Liver (tissue), 9 donors: ENCODE data around the gene CAPRIN2. TPM values are rescaled to one million over a fixed set of nuclear protein-coding genes. Genes with fewer than 3 reads are reported as not detected.

Source experiments
- DNase-seq: peaks from one replicate; pipeline ENCODE4 v3.0.0-alpha.2; 2017; ENCODE audit warnings: low spot score
- H3K27ac ChIP-seq, 2 donors: one replicate each; pipeline ENCODE4 v1.7.0; 2013; ENCODE audit warnings: inconsistent platforms in 2 of 2, low read length in 2 of 2, control low read depth in 1 of 2, low read depth in 1 of 2, mild to moderate bottlenecking in 1 of 2
- H3K27me3 ChIP-seq, 4 donors: one replicate each; pipeline versions ENCODE4 v1.6.1 to v1.7.0; 2013; ENCODE audit warnings: low read length in 3 of 4, inconsistent platforms in 1 of 4, mild to moderate bottlenecking in 1 of 4, moderate library complexity in 1 of 4; ENCODE audit not compliant: control insufficient read depth in 4 of 4, insufficient read depth in 4 of 4
- H3K36me3 ChIP-seq, 4 donors: one replicate each; pipeline versions ENCODE4 v1.6.1 to v1.7.0; 2013; ENCODE audit warnings: low read length in 3 of 4, mild to moderate bottlenecking in 3 of 4, low read depth in 1 of 4, moderate library complexity in 1 of 4; ENCODE audit not compliant: control insufficient read depth in 4 of 4, insufficient read depth in 3 of 4
- H3K4me1 ChIP-seq, 4 donors: one replicate each; pipeline versions ENCODE4 v1.6.1 to v1.7.0; 2013; ENCODE audit warnings: low read length in 3 of 4, mild to moderate bottlenecking in 3 of 4, moderate library complexity in 1 of 4; ENCODE audit not compliant: control insufficient read depth in 4 of 4, insufficient read depth in 4 of 4
- H3K4me3 ChIP-seq, 3 donors: one replicate each; pipeline versions ENCODE4 v1.6.1 to v1.7.0; 2013; ENCODE audit warnings: low read length in 3 of 3, control low read depth in 1 of 3, low read depth in 1 of 3, mild to moderate bottlenecking in 1 of 3
- H3K9ac ChIP-seq, 2 donors: one replicate each; pipeline ENCODE4 v1.7.0; 2013; ENCODE audit warnings: low read length in 2 of 2, mild to moderate bottlenecking in 2 of 2, moderate library complexity in 2 of 2, control low read depth in 1 of 2, low read depth in 1 of 2
- H3K9me3 ChIP-seq, 4 donors: one replicate each; pipeline versions ENCODE4 v1.6.1 to v1.7.0; 2013; ENCODE audit warnings: low read length in 3 of 4; ENCODE audit not compliant: control insufficient read depth in 4 of 4
- ATF3 ChIP-seq: IDR thresholded peaks from 2 replicates; pipeline ENCODE4 v1.6.1; 2016; ENCODE audit warnings: antibody characterized with exemption
- CTCF ChIP-seq: fragments of 150-350 bp; IDR thresholded peaks from 2 replicates; pipeline ENCODE4 v1.5.1; 2017; ENCODE audit warnings: improper control_type of control experiment, low read depth, low read length; ENCODE audit not compliant: missing input control
- EGR1 ChIP-seq, 2 donors: IDR thresholded peaks; 2 replicates each; pipeline ENCODE4 v1.6.1; 2016 to 2018; ENCODE audit warnings: antibody characterized with exemption in 2 of 2, low read depth in 2 of 2
- FOXA1 ChIP-seq: IDR thresholded peaks from 2 replicates; pipeline ENCODE4 v1.6.1; 2016; ENCODE audit warnings: antibody characterized with exemption
- FOXA2 ChIP-seq: IDR thresholded peaks from 2 replicates; pipeline ENCODE4 v1.6.1; 2016; ENCODE audit warnings: antibody characterized with exemption
- GABPA ChIP-seq, 2 donors: IDR thresholded peaks in 1 of 2; conservative IDR thresholded peaks in 1 of 2; 2 replicates each; pipeline ENCODE4 v1.6.1; 2016; ENCODE audit warnings: antibody characterized with exemption in 2 of 2, mild to moderate bottlenecking in 1 of 2, moderate library complexity in 1 of 2
- HNF4A ChIP-seq, 2 donors: conservative IDR thresholded peaks; 2 replicates each; pipeline ENCODE4 v1.6.1; 2016; ENCODE audit warnings: antibody characterized with exemption in 2 of 2, mild to moderate bottlenecking in 2 of 2
- HNF4G ChIP-seq: IDR thresholded peaks from 2 replicates; pipeline ENCODE4 v1.6.1; 2016; ENCODE audit warnings: antibody characterized with exemption
- JUND ChIP-seq, 2 donors: IDR thresholded peaks; 2 replicates each; pipeline ENCODE4 v1.6.1; 2016; ENCODE audit warnings: antibody characterized with exemption in 2 of 2
- MAX ChIP-seq: IDR thresholded peaks from 2 replicates; pipeline ENCODE4 v1.6.1; 2016; ENCODE audit warnings: antibody characterized with exemption
- NR2F2 ChIP-seq: IDR thresholded peaks from 2 replicates; pipeline ENCODE4 v1.6.1; 2016; ENCODE audit warnings: antibody characterized with exemption
- RAD21 ChIP-seq, 2 donors: IDR thresholded peaks; 2 replicates each; pipeline ENCODE4 v1.6.1; 2016; ENCODE audit warnings: antibody characterized with exemption in 2 of 2, mild to moderate bottlenecking in 2 of 2
- RXRA ChIP-seq, 2 donors: IDR thresholded peaks; 2 replicates each; pipeline ENCODE4 v1.6.1; 2017 to 2018; ENCODE audit warnings: antibody characterized with exemption in 2 of 2, mild to moderate bottlenecking in 1 of 2
- SP1 ChIP-seq: IDR thresholded peaks from 2 replicates; pipeline ENCODE4 v1.6.1; 2018; ENCODE audit warnings: antibody characterized with exemption, mild to moderate bottlenecking
- TAF1 ChIP-seq: conservative IDR thresholded peaks from 2 replicates; pipeline ENCODE4 v1.6.1; 2016; ENCODE audit warnings: antibody characterized with exemption, mild to moderate bottlenecking
- YY1 ChIP-seq: IDR thresholded peaks from 2 replicates; pipeline ENCODE4 v1.6.1; 2016; ENCODE audit warnings: antibody characterized with exemption, mild to moderate bottlenecking
- WGBS: extraction: QIAGEN DNeasy Blood & Tissue Kit; methylation state at CpG from one replicate; pipeline ENCODE4 v1.1.7; 2013; 5-methylcytosine and 5-hydroxymethylcytosine counted together
- polyA plus RNA-seq, 2 donors: library from polyadenylated mRNA; stranded (reverse) in 1 of 2; unstranded in 1 of 2; fragments of 200-250 nt in 1 of 2; fragments of >200 nt in 1 of 2; fragmentation: Nextera tagmentation in 1 of 2; extraction: Ambion mirVana in 1 of 2; gene quantifications; one replicate each; pipeline versions ENCODE4 v1.2.1 to v1.2.3, GENCODE V29; 2013 to 2015
- total RNA-seq, 2 donors: library from RNA; depleted of rRNA; stranded (reverse); fragments of >200 nt; gene quantifications; one replicate each; pipeline ENCODE4 v1.2.3, GENCODE V29; 2014
- TF ChIP-seq, protein P1 (sequence below): IDR thresholded peaks from 2 replicates; pipeline ENCODE4 v1.6.1; 2016; ENCODE audit warnings: antibody characterized with exemption, mild to moderate bottlenecking
- TF ChIP-seq, protein P2 (sequence below): IDR thresholded peaks from 2 replicates; pipeline ENCODE4 v1.6.1; 2016; ENCODE audit warnings: antibody characterized with exemption
- donor health status: healthy.
- donor health status: healthy.
- donor health status: healthy.
- donor health status: healthy.
- donor health status: healthy.

The CAPRIN2 gene
- total and polyA plus RNA-seq, 4 donors: 4.6 to 14.8 (median 9.4) TPM

DNA sequence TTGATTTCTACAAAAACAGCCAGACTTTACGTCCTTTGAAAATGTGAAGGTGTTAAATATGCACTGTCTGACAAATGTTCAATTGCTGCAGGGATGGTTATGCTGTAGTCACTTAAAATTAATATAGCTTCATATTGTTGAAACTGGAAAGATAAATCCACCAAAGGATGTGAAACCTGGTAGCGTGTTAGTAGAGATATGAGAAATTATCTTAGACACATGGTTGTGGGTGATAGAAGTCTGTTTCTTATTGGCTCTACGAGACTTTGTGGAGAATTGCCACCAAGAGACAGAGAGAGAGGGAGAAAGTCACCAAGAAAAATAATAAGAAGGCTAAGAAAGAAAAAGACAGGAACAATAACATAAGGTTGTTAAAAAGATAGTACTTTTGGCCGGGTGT, 2.6 kb upstream of the CAPRIN2 start:
- no peak for DNase-seq
- TF ChIP-seq FOXA2: no peak
- no peak for TF ChIP-seq FOXA1
- no peak for TF ChIP-seq MAX
- TF ChIP-seq HNF4A (conservative IDR thresholded peaks at IDR 0.05): no peak
- no peak for TF ChIP-seq EGR1 (IDR thresholded peaks at IDR 0.05; ENCODE audit: low read depth in 2 of 2)
- TF ChIP-seq NR2F2: no peak
- TF ChIP-seq ATF3: no peak
- TF ChIP-seq CTCF: no peak
- TF ChIP-seq YY1: no peak
- TF ChIP-seq JUND (IDR thresholded peaks at IDR 0.05): no peak
- TF ChIP-seq SP1: no peak
- Histone ChIP-seq H3K27ac (no peak overlapping the region), H3K36me3 (no peaks in the 10 kb centered on the region), H3K9me3 (no peaks in the 10 kb centered on the region), H3K9ac (no peak overlapping the region), H3K27me3 (no peaks in the 10 kb centered on the region), H3K4me3 (no peak overlapping the region), H3K4me1 (peaks cover 2 to 21% (median 4%) of the 10 kb centered on the region in 4 donors)
- 67% methylated on average over 4 of the region's 4 CpGs for WGBS

GRCh38 chr12:30756074-30756473, 1.3 kb upstream of the CAPRIN2 start:
- Histone ChIP-seq H3K36me3 (no peaks in the 10 kb centered on the region), H3K9me3 (no peaks in the 10 kb centered on the region), H3K4me3 (peak overlapping the region in 1 of 3 donors; percentile 97), H3K27me3 (no peaks in the 10 kb centered on the region), H3K4me1 (peaks cover 2 to 21% (median 4%) of the 10 kb centered on the region in 4 donors), H3K9ac (no peak overlapping the region), H3K27ac (no peak overlapping the region)
- no peak for DNase-seq
- TF ChIP-seq HNF4A (conservative IDR thresholded peaks at IDR 0.05): no peak
- TF ChIP-seq RAD21 (IDR thresholded peaks at IDR 0.05): peak; percentile 56 to 72
- TF ChIP-seq RXRA (IDR thresholded peaks at IDR 0.05): peak in 1 of 2 donors; percentile 41
- no peak for TF ChIP-seq ATF3
- no peak for TF ChIP-seq JUND (IDR thresholded peaks at IDR 0.05)
- TF ChIP-seq, protein P1, sequence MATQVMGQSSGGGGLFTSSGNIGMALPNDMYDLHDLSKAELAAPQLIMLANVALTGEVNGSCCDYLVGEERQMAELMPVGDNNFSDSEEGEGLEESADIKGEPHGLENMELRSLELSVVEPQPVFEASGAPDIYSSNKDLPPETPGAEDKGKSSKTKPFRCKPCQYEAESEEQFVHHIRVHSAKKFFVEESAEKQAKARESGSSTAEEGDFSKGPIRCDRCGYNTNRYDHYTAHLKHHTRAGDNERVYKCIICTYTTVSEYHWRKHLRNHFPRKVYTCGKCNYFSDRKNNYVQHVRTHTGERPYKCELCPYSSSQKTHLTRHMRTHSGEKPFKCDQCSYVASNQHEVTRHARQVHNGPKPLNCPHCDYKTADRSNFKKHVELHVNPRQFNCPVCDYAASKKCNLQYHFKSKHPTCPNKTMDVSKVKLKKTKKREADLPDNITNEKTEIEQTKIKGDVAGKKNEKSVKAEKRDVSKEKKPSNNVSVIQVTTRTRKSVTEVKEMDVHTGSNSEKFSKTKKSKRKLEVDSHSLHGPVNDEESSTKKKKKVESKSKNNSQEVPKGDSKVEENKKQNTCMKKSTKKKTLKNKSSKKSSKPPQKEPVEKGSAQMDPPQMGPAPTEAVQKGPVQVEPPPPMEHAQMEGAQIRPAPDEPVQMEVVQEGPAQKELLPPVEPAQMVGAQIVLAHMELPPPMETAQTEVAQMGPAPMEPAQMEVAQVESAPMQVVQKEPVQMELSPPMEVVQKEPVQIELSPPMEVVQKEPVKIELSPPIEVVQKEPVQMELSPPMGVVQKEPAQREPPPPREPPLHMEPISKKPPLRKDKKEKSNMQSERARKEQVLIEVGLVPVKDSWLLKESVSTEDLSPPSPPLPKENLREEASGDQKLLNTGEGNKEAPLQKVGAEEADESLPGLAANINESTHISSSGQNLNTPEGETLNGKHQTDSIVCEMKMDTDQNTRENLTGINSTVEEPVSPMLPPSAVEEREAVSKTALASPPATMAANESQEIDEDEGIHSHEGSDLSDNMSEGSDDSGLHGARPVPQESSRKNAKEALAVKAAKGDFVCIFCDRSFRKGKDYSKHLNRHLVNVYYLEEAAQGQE: no peak
- TF ChIP-seq FOXA2: no peak
- TF ChIP-seq GABPA (IDR thresholded peaks at IDR 0.05 in 1 of 2, conservative IDR thresholded peaks at IDR 0.05 in 1 of 2): no peak
- TF ChIP-seq FOXA1: no peak
- no peak for TF ChIP-seq MAX
- TF ChIP-seq EGR1 (IDR thresholded peaks at IDR 0.05; ENCODE audit: low read depth in 2 of 2): no peak
- TF ChIP-seq NR2F2: no peak
- TF ChIP-seq SP1: peak; percentile 22
- TF ChIP-seq HNF4G: no peak
- TF ChIP-seq, protein P2, sequence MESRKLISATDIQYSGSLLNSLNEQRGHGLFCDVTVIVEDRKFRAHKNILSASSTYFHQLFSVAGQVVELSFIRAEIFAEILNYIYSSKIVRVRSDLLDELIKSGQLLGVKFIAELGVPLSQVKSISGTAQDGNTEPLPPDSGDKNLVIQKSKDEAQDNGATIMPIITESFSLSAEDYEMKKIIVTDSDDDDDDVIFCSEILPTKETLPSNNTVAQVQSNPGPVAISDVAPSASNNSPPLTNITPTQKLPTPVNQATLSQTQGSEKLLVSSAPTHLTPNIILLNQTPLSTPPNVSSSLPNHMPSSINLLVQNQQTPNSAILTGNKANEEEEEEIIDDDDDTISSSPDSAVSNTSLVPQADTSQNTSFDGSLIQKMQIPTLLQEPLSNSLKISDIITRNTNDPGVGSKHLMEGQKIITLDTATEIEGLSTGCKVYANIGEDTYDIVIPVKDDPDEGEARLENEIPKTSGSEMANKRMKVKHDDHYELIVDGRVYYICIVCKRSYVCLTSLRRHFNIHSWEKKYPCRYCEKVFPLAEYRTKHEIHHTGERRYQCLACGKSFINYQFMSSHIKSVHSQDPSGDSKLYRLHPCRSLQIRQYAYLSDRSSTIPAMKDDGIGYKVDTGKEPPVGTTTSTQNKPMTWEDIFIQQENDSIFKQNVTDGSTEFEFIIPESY: no peak
- no peak for TF ChIP-seq YY1
- peak; percentile 29 for TF ChIP-seq CTCF
- no peak for TF ChIP-seq TAF1
- 66% methylated on average over 10 of the region's 10 CpGs for WGBS
